Measurements from ENCODE around the gene MINAR2.

Gene MINAR2

GRCh38 chr5:129747572-129748407 is at the start of gene MINAR2:
TSS of gene MINAR2 (plus strand) at chr5:129748094. CDS start at chr5:129748191, 97 bp downstream.
- no peak for DNase-seq

- no peak for DNase-seq
These were observed 49.2 kb upstream of the MINAR2 start for GRCh38 chr5:129698661-129699060.

- DNase-seq: no peak
These were observed 31.7 kb upstream of the MINAR2 start for GRCh38 chr5:129716235-129716634.

GRCh38 chr5:129716651-129717050 is 31.2 kb upstream of the MINAR2 start:
- no peak for DNase-seq

- no peak for DNase-seq
These were observed 30.1 kb upstream of the MINAR2 start for GRCh38 chr5:129717751-129718310.

GRCh38 chr5:129718471-129719090 is 29.3 kb upstream of the MINAR2 start:
- DNase-seq: no peak

- DNase-seq: no peak
These were observed 23.7 kb upstream of the MINAR2 start for GRCh38 chr5:129724222-129724621.

- DNase-seq: no peak
These were observed 23.2 kb upstream of the MINAR2 start for GRCh38 chr5:129724647-129725046.

- no peak for DNase-seq
These were observed 8.1 kb upstream of the MINAR2 start for GRCh38 chr5:129739773-129740172.

GRCh38 chr5:129743541-129744187 is 4.2 kb upstream of the MINAR2 start:
- no peak for DNase-seq

GRCh38 chr5:129745997-129746396 is 1.9 kb upstream of the MINAR2 start:
- no peak for DNase-seq

GRCh38 chr5:129746876-129747275 is 1.0 kb upstream of the MINAR2 start:
- DNase-seq: no peak

- DNase-seq: no peak
These were observed 1.3 kb downstream of the MINAR2 start for GRCh38 chr5:129748913-129749880.

GRCh38 chr5:129760636-129761325 is 12.9 kb downstream of the MINAR2 start:
- DNase-seq: no peak

- no peak for DNase-seq
These were observed 15.8 kb downstream of the MINAR2 start for GRCh38 chr5:129763651-129764050.

- DNase-seq: no peak
These were observed 18.9 kb downstream of the MINAR2 start for GRCh38 chr5:129766798-129767197.

GRCh38 chr5:129767927-129768380 is 20.1 kb downstream of the MINAR2 start:
- peak; percentile 82 for DNase-seq

- DNase-seq: no peak
These were observed 20.8 kb downstream of the MINAR2 start for GRCh38 chr5:129768735-129769134.

GRCh38 chr5:129770024-129770820 is 22.3 kb downstream of the MINAR2 start:
- DNase-seq: no peak

- DNase-seq: no peak
These were observed 23.4 kb downstream of the MINAR2 start for GRCh38 chr5:129771058-129771838.

Measured in islet precursor cell (in vitro differentiated cells).